HG03521 (cell line): ENCODE results near the gene CSRP1.
A peak's percentile ranks its signal among the peaks of the same experiment; 100 is the strongest.
"Not testable (repeated sequence)": the region's sequence is repeated elsewhere in the genome, so short reads cannot be mapped to it uniquely, and the experiment has no call there.

Experiments
- ATAC-seq: cut with Tn5 transposase; IDR thresholded peaks from one replicate; pipeline ENCODE4 v1.9.1; 2021; ENCODE audit warnings: mild to moderate bottlenecking, moderate library complexity; ENCODE audit not compliant: unreplicated experiment

Gene CSRP1

GRCh38 chr1:201479201-201479730 lies 27.7 kb downstream of the CSRP1 start:
- no peak for ATAC-seq

- ATAC-seq: not testable (repeated sequence)
These were observed 28.3 kb downstream of the CSRP1 start for GRCh38 chr1:201478666-201479065.

GRCh38 chr1:201476670-201477344 lies 30.1 kb downstream of the CSRP1 start:
- ATAC-seq: no peak

GRCh38 chr1:201475915-201476669 lies 30.8 kb downstream of the CSRP1 start:
- no peak for ATAC-seq

- no peak for ATAC-seq
These were observed 31.8 kb downstream of the CSRP1 start for GRCh38 chr1:201475130-201475529.

- no peak for ATAC-seq
These were observed 33.6 kb downstream of the CSRP1 start for GRCh38 chr1:201473296-201473695.

GRCh38 chr1:201472321-201472720 lies 34.6 kb downstream of the CSRP1 start:
- not testable (repeated sequence) for ATAC-seq

- no peak for ATAC-seq
These were observed 35.2 kb downstream of the CSRP1 start for GRCh38 chr1:201471772-201472171.

GRCh38 chr1:201470581-201470980 lies 36.3 kb downstream of the CSRP1 start:
- no peak for ATAC-seq

GRCh38 chr1:201469645-201470074 lies 37.3 kb downstream of the CSRP1 start:
- no peak for ATAC-seq

GRCh38 chr1:201468844-201469644 lies 37.9 kb downstream of the CSRP1 start, which contains the start of gene PHLDA3:
Gene PHLDA3, minus strand, starts transcription at chr1:201469188. Its CDS starts 402 bp downstream, at chr1:201468786.
- ATAC-seq: peak; percentile 69

GRCh38 chr1:201468501-201468843 lies 38.5 kb downstream of the CSRP1 start:
- peak; percentile 46 for ATAC-seq

- ATAC-seq: no peak
These were observed 40.4 kb downstream of the CSRP1 start for GRCh38 chr1:201466492-201466891.

- no peak for ATAC-seq
These were observed 41.1 kb downstream of the CSRP1 start for GRCh38 chr1:201465698-201466290.

- ATAC-seq: no peak
These were observed 43.8 kb downstream of the CSRP1 start for GRCh38 chr1:201463071-201463552.

- no peak for ATAC-seq
These were observed 45.1 kb downstream of the CSRP1 start for GRCh38 chr1:201461645-201462441.

- no peak for ATAC-seq
These were observed 45.9 kb downstream of the CSRP1 start for GRCh38 chr1:201460814-201461644.

GRCh38 chr1:201459775-201460174 lies 47.1 kb downstream of the CSRP1 start:
- ATAC-seq: no peak

GRCh38 chr1:201459052-201459451 lies 47.9 kb downstream of the CSRP1 start:
- no peak for ATAC-seq
